HK-2 (cell line): ENCODE results near the gene SCYGR7.
"Not testable (repeated sequence)": the region's sequence is repeated elsewhere in the genome, so short reads cannot be mapped to it uniquely, and the experiment has no call there.

ENCODE experiments used
- DNase-seq: peaks from one replicate; pipeline ENCODE4 v3.0.0-alpha.2; 2018; ENCODE audit not compliant: unreplicated experiment

SCYGR7 gene

GRCh38 chr2:227728035-227728434 is at the start of gene SCYGR7:
Gene SCYGR7 (plus strand): TSS chr2:227728335. CDS start chr2:227728335, 0 bp downstream.
- DNase-seq, result no peak

GRCh38 chr2:227684258-227684657 is 43.9 kb upstream of the SCYGR7 start:
- DNase-seq, result no peak

- DNase-seq, result no peak
Observed at GRCh38 chr2:227687189-227687588, 40.9 kb upstream of the SCYGR7 start.

- no peak for DNase-seq
Observed at GRCh38 chr2:227696990-227697679, 31.0 kb upstream of the SCYGR7 start.

GRCh38 chr2:227701556-227701955 is 26.6 kb upstream of the SCYGR7 start:
- DNase-seq, result no peak

- DNase-seq, result no peak
Observed at GRCh38 chr2:227703280-227703732, 24.8 kb upstream of the SCYGR7 start.

- no peak for DNase-seq
Observed at GRCh38 chr2:227703961-227704360, 24.2 kb upstream of the SCYGR7 start.

GRCh38 chr2:227706859-227707258 is 21.3 kb upstream of the SCYGR7 start:
- no peak for DNase-seq

- DNase-seq, result no peak
Observed at GRCh38 chr2:227707390-227707789, 20.7 kb upstream of the SCYGR7 start.

- DNase-seq, result no peak
Observed at GRCh38 chr2:227710986-227711385, 17.1 kb upstream of the SCYGR7 start.

- DNase-seq, result no peak
Observed at GRCh38 chr2:227713291-227713690, 14.8 kb upstream of the SCYGR7 start.

- DNase-seq, result no peak
Observed at GRCh38 chr2:227716501-227716900, 11.6 kb upstream of the SCYGR7 start.

GRCh38 chr2:227717687-227718567 is 10.2 kb upstream of the SCYGR7 start, which contains the start of gene SLC19A3:
Gene SLC19A3 (minus strand): TSS chr2:227718028. CDS start chr2:227702318, 15,710 bp downstream.
- peak; percentile 18 for DNase-seq

- no peak for DNase-seq
Observed at GRCh38 chr2:227719641-227720040, 8.5 kb upstream of the SCYGR7 start.

GRCh38 chr2:227720680-227721079 is 7.5 kb upstream of the SCYGR7 start:
- no peak for DNase-seq

GRCh38 chr2:227722821-227723220 is 5.3 kb upstream of the SCYGR7 start:
- not testable (repeated sequence) for DNase-seq

GRCh38 chr2:227724394-227725039 is 3.6 kb upstream of the SCYGR7 start, which contains the start of gene SCYGR6:
Gene SCYGR6 (minus strand): TSS chr2:227724757. CDS start chr2:227724757, 0 bp downstream.
- DNase-seq, result no peak

GRCh38 chr2:227739351-227739750 is 11.2 kb downstream of the SCYGR7 start:
- DNase-seq, result no peak

- not testable (repeated sequence) for DNase-seq
Observed at GRCh38 chr2:227740705-227741104, 12.6 kb downstream of the SCYGR7 start.

GRCh38 chr2:227745594-227745993 is 17.5 kb downstream of the SCYGR7 start, which contains the start of gene SCYGR8:
Gene SCYGR8 (plus strand): TSS chr2:227745894. CDS start chr2:227745894, 0 bp downstream.
- DNase-seq, result no peak

GRCh38 chr2:227748079-227748478 is 19.9 kb downstream of the SCYGR7 start:
- DNase-seq, result no peak

- DNase-seq, result not testable (repeated sequence)
Observed at GRCh38 chr2:227756261-227756660, 28.1 kb downstream of the SCYGR7 start.
